H9 (cell line): ENCODE results near the gene HMGCL. TPM values are rescaled to one million over a fixed set of nuclear protein-coding genes. Genes with fewer than 3 reads are reported as not detected.

Experiments used
- DNase-seq: peaks from one replicate; pipeline ENCODE4 v3.0.0-alpha.2; 2017
- H2AFZ ChIP-seq: one replicate; pipeline ENCODE4 v1.6.1; 2013; ENCODE audit warnings: mild to moderate bottlenecking, low read length, control low read depth, moderate library complexity
- H2AK5ac ChIP-seq: 2 replicates; pipeline ENCODE4 v1.6.1; 2013; ENCODE audit warnings: low read length, control low read depth, mixed read lengths; ENCODE audit not compliant: insufficient read length
- H2BK120ac ChIP-seq: one replicate; pipeline ENCODE4 v1.6.1; 2013; ENCODE audit warnings: low read depth, mild to moderate bottlenecking, low read length, control low read depth, inconsistent platforms; ENCODE audit not compliant: poor library complexity, severe bottlenecking
- H2BK12ac ChIP-seq: 2 replicates; pipeline ENCODE4 v1.6.1; 2013; ENCODE audit warnings: low read length, control low read depth, mixed read lengths, low read depth; ENCODE audit not compliant: insufficient read length
- H2BK15ac ChIP-seq: 2 replicates; pipeline ENCODE4 v1.6.1; 2013; ENCODE audit warnings: low read depth, low read length, control low read depth
- H2BK20ac ChIP-seq: one replicate; pipeline ENCODE4 v1.6.1; 2013; ENCODE audit warnings: low read depth, mild to moderate bottlenecking, low read length, control low read depth, inconsistent platforms; ENCODE audit not compliant: poor library complexity, severe bottlenecking
- H2BK5ac ChIP-seq: 2 replicates; pipeline ENCODE4 v1.6.1; 2013; ENCODE audit warnings: low read length, control low read depth, mixed read lengths; ENCODE audit not compliant: insufficient read length
- H3K14ac ChIP-seq: 2 replicates; pipeline ENCODE4 v1.6.1; 2013; ENCODE audit warnings: low read length, control low read depth; ENCODE audit not compliant: insufficient read depth
- H3K18ac ChIP-seq: 2 replicates; pipeline ENCODE4 v1.6.1; 2013; ENCODE audit warnings: low read depth, mild to moderate bottlenecking, mixed read lengths, low read length, control low read depth; ENCODE audit not compliant: insufficient read length
- H3K23ac ChIP-seq: 2 replicates; pipeline ENCODE4 v1.6.1; 2013; ENCODE audit warnings: low read length, control low read depth, mixed read lengths, low read depth; ENCODE audit not compliant: insufficient read length
- H3K23me2 ChIP-seq: 2 replicates; pipeline ENCODE4 v1.6.1; 2013; ENCODE audit warnings: low read depth, mild to moderate bottlenecking, mixed read lengths, low read length, control low read depth; ENCODE audit not compliant: insufficient read length, poor library complexity, severe bottlenecking
- H3K27ac ChIP-seq: 2 replicates; pipeline ENCODE4 v1.5.1; 2013; ENCODE audit warnings: low read length, control low read depth, mixed read lengths, low read depth; ENCODE audit not compliant: insufficient read length
- H3K27me3 ChIP-seq: 2 replicates; pipeline ENCODE4 v1.6.1; 2013; ENCODE audit warnings: low read length, control low read depth, inconsistent platforms; ENCODE audit not compliant: insufficient read depth
- H3K4ac ChIP-seq: 2 replicates; pipeline ENCODE4 v1.6.1; 2013; ENCODE audit warnings: low read depth, mild to moderate bottlenecking, control low read depth, inconsistent platforms, low read length, moderate library complexity
- H3K4me1 ChIP-seq: 2 replicates; pipeline ENCODE4 v1.6.1; 2013; ENCODE audit warnings: low read length, control low read depth, inconsistent platforms; ENCODE audit not compliant: insufficient read depth
- H3K4me2 ChIP-seq: 2 replicates; pipeline ENCODE4 v1.6.1; 2013; ENCODE audit warnings: low read length, control low read depth, mixed read lengths; ENCODE audit not compliant: insufficient read length, insufficient read depth
- H3K56ac ChIP-seq: 2 replicates; pipeline ENCODE4 v1.6.1; 2013; ENCODE audit warnings: low read depth, mild to moderate bottlenecking, mixed read lengths, low read length, control low read depth; ENCODE audit not compliant: insufficient read length
- H3K79me1 ChIP-seq: 2 replicates; pipeline ENCODE4 v1.6.1; 2013; ENCODE audit warnings: low read depth, mild to moderate bottlenecking, moderate library complexity, low read length, control low read depth, inconsistent platforms; ENCODE audit not compliant: insufficient read depth, poor library complexity, severe bottlenecking
- H3K79me2 ChIP-seq: 2 replicates; pipeline ENCODE4 v1.6.1; 2013; ENCODE audit warnings: low read length, control low read depth, inconsistent platforms; ENCODE audit not compliant: insufficient read depth
- H3K9ac ChIP-seq: 2 replicates; pipeline ENCODE4 v1.6.1; 2013; ENCODE audit warnings: low read length, control low read depth, mixed read lengths; ENCODE audit not compliant: insufficient read length; ENCODE audit errors: extremely low read depth
- H3K9me3 ChIP-seq: one replicate; pipeline ENCODE4 v1.6.1; 2013; ENCODE audit warnings: low read depth, low read length, inconsistent platforms; ENCODE audit not compliant: control insufficient read depth
- H3T11ph ChIP-seq: one replicate; pipeline ENCODE4 v1.6.1; 2013; ENCODE audit warnings: mild to moderate bottlenecking, low read length, control low read depth, inconsistent platforms
- H4K20me1 ChIP-seq: one replicate; pipeline ENCODE4 v1.6.1; 2013; ENCODE audit not compliant: control insufficient read depth, insufficient read length, insufficient read depth
- H4K5ac ChIP-seq: 2 replicates; pipeline ENCODE4 v1.6.1; 2013; ENCODE audit warnings: low read depth, mild to moderate bottlenecking, mixed read lengths, low read length, control low read depth; ENCODE audit not compliant: insufficient read length
- H4K8ac ChIP-seq: replicated peaks from 2 replicates; pipeline ENCODE4 v1.6.1; 2013; ENCODE audit warnings: low read length, control low read depth, mixed read lengths, low read depth; ENCODE audit not compliant: insufficient read length
- H4K91ac ChIP-seq: 2 replicates; pipeline ENCODE4 v1.6.1; 2013; ENCODE audit warnings: low read depth, mild to moderate bottlenecking, moderate library complexity, mixed read lengths, low read length, control low read depth; ENCODE audit not compliant: insufficient read length
- H3K27ac Mint-ChIP-seq, 3 experiments: 2 replicates in 2 of 3; 3 replicates in 1 of 3; pipeline ENCODE4 v1.8.0; 2020 to 2021; ENCODE audit warnings: mixed read lengths in 3 of 3, mild to moderate bottlenecking in 1 of 3, moderate library complexity in 1 of 3
- H3K27me3 Mint-ChIP-seq: 2 replicates; pipeline ENCODE4 v1.8.0; 2021; ENCODE audit warnings: low read depth, mild to moderate bottlenecking, moderate library complexity, mixed read lengths
- H3K36me3 Mint-ChIP-seq, 3 experiments: 2 replicates in 2 of 3; 3 replicates in 1 of 3; pipeline ENCODE4 v1.8.0; 2020 to 2021; ENCODE audit warnings: low read depth in 3 of 3, mixed read lengths in 3 of 3; ENCODE audit not compliant: insufficient read depth in 1 of 3
- H3K4me1 Mint-ChIP-seq, 2 experiments: 2 replicates each; pipeline ENCODE4 v1.8.0; 2020; ENCODE audit warnings: mixed read lengths in 2 of 2
- H3K4me3 Mint-ChIP-seq, 2 experiments: 2 replicates in 1 of 2; 3 replicates in 1 of 2; pipeline ENCODE4 v1.8.0; 2020 to 2021; ENCODE audit warnings: mild to moderate bottlenecking in 2 of 2, mixed read lengths in 2 of 2, moderate library complexity in 1 of 2
- H3K9me3 Mint-ChIP-seq, 2 experiments: 2 replicates in 1 of 2; 3 replicates in 1 of 2; pipeline ENCODE4 v1.8.0; 2020; ENCODE audit warnings: mild to moderate bottlenecking in 2 of 2, mixed read lengths in 2 of 2, moderate library complexity in 1 of 2
- WGBS: extraction: QIAGEN DNeasy Blood & Tissue Kit; methylation state at CpG from one replicate; pipeline ENCODE4 v1.1.7; 2013; ENCODE audit warnings: missing lambda C conversion rate, low lambda C conversion rate, mixed read lengths; ENCODE audit not compliant: insufficient read length; ENCODE audit errors: extremely low coverage; 5-methylcytosine and 5-hydroxymethylcytosine counted together
- total RNA-seq: library from RNA; stranded (reverse); gene quantifications from 2 replicates; pipeline ENCODE4 v1.2.1, GENCODE V29; 2021
- TF ChIP-seq, protein P1 (sequence below): fragments of 200-600 bp; sonication (generic); conservative IDR thresholded peaks from 3 replicates; pipeline ENCODE4 v1.8.0; 2021; ENCODE audit warnings: antibody characterized with exemption, mild to moderate bottlenecking

The HMGCL gene
- total RNA-seq, 1 experiment from 2014 or later, result 15.9 TPM

DNA sequence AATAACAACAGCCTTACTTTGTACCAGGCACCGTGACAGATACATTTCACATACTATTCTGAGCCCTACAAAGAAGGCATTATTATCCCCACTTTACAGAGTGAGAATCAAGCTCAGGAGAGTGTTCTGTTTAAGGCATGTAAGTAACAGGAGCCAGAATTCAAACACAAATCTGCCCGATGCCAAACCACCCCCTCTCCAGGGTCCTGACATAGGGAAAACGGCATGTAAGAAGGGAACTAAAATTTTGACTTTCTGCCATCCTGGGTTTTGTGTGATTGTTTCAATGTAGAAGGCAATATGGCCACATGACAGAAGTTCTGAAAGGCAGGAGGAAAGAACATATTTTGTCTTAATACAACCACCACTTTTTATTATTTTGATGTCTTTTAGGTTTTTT is 37.4 kb upstream of the HMGCL start:
- TF ChIP-seq, protein P1, sequence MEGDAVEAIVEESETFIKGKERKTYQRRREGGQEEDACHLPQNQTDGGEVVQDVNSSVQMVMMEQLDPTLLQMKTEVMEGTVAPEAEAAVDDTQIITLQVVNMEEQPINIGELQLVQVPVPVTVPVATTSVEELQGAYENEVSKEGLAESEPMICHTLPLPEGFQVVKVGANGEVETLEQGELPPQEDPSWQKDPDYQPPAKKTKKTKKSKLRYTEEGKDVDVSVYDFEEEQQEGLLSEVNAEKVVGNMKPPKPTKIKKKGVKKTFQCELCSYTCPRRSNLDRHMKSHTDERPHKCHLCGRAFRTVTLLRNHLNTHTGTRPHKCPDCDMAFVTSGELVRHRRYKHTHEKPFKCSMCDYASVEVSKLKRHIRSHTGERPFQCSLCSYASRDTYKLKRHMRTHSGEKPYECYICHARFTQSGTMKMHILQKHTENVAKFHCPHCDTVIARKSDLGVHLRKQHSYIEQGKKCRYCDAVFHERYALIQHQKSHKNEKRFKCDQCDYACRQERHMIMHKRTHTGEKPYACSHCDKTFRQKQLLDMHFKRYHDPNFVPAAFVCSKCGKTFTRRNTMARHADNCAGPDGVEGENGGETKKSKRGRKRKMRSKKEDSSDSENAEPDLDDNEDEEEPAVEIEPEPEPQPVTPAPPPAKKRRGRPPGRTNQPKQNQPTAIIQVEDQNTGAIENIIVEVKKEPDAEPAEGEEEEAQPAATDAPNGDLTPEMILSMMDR, result no peak
- Histone ChIP-seq H2AK5ac (no peak overlapping the region), H3K23me2 (peaks cover 2% of the 10 kb centered on the region), H2BK5ac (no peak overlapping the region), H3K9ac (no peak overlapping the region), H3K4me2 (no peak overlapping the region), H4K91ac (no peak overlapping the region), H3K14ac (no peak overlapping the region), H4K8ac (no peak overlapping the region), H3K4ac (no peak overlapping the region), H3K27me3 (peaks cover 3% of the 10 kb centered on the region; the same call in 1 of the 2 replicates), H2BK12ac (no peak overlapping the region), H3K9me3 (no peaks in the 10 kb centered on the region), H3T11ph (no peak overlapping the region), H3K79me1 (no peaks in the 10 kb centered on the region), H3K56ac (no peak overlapping the region), H2AFZ (no peak overlapping the region), H2BK15ac (no peak overlapping the region), H3K4me1 (no peaks in the 10 kb centered on the region), H4K20me1 (no peaks in the 10 kb centered on the region), H2BK120ac (no peak overlapping the region), H2BK20ac (no peak overlapping the region), H3K18ac (no peak overlapping the region), H3K23ac (no peak overlapping the region), H4K5ac (no peak overlapping the region), H3K27ac (no peak overlapping the region), H3K79me2 (no peaks in the 10 kb centered on the region)
- Mint-ChIP-seq H3K27ac (no peak overlapping the region), H3K36me3 (peaks cover 2 to 11% (median 9%) of the 10 kb centered on the region in 3 experiments; a peak in 6 of 7 replicates), H3K4me1 (peaks cover 5 to 6% of the 10 kb centered on the region in 2 experiments), H3K4me3 (no peak overlapping the region), H3K9me3 (no peaks in the 10 kb centered on the region), H3K27me3 (peaks cover 12% of the 10 kb centered on the region)
- no CpG with 5 or more reads among the region's 3 CpGs for WGBS
- no peak for DNase-seq
